Measurements from ENCODE around the gene ZFP92.

ZFP92 gene

DNA sequence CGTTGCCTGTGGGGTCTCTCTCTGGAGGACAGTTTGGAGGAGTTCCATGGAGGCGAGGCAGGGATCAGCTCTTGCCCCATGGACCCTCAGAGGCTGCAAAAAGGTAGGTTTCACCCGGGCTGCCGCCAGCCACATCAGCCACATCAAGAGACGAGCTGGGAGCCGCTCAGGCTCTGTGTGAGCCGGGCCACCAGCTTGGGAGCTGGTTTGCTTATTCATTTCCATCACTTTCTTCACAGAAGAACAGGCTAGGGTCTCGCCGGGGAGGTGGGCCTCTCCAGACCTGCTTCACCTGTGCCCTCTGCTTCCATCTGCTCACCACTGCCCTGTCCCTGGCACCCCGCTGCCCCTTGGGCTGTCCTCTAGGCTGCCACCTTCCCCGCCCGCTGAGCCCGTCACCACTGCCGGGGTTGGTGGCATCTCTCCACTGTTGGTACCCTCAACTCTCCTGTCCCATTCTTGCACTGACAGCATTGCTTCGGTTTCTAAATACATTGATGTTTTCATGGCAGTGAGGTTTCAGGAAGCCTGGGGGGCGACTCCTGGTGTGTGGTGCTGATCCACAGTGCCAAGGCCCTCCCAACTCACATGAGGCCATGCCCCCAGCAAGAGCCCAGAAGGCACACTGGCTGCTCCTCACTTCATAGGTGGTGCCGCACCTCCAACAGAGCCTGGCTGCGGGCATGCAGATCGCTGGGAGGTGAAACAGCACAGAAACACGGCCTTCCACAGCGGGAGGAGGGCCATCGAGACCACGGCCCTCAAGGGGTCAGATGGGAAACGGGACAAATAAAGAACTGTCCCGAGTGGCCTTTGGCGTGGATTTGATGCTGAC, 39.1 kb downstream of the ZFP92 start:
- TF ChIP-seq, protein P1, sequence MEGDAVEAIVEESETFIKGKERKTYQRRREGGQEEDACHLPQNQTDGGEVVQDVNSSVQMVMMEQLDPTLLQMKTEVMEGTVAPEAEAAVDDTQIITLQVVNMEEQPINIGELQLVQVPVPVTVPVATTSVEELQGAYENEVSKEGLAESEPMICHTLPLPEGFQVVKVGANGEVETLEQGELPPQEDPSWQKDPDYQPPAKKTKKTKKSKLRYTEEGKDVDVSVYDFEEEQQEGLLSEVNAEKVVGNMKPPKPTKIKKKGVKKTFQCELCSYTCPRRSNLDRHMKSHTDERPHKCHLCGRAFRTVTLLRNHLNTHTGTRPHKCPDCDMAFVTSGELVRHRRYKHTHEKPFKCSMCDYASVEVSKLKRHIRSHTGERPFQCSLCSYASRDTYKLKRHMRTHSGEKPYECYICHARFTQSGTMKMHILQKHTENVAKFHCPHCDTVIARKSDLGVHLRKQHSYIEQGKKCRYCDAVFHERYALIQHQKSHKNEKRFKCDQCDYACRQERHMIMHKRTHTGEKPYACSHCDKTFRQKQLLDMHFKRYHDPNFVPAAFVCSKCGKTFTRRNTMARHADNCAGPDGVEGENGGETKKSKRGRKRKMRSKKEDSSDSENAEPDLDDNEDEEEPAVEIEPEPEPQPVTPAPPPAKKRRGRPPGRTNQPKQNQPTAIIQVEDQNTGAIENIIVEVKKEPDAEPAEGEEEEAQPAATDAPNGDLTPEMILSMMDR (IDR thresholded peaks at IDR 0.05), result no peak

DNA sequence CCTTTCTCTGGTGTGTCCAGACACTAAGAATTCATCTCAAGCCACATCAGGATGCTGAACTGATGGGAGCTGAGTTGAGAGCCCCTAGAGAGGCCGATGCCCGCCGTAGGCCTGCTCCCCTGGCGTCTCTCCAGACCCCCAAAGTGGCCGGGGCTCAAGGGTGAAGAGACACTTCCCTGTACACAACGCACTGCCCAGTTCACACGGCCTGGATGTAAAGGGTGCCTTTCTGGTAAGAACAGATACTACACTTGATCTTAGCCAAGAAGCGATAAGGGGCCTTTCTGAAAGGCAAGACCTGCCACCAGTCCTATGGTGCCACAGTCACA, 39.6 kb downstream of the ZFP92 start:
- TF ChIP-seq, protein P1 (IDR thresholded peaks at IDR 0.05), result no peak

DNA sequence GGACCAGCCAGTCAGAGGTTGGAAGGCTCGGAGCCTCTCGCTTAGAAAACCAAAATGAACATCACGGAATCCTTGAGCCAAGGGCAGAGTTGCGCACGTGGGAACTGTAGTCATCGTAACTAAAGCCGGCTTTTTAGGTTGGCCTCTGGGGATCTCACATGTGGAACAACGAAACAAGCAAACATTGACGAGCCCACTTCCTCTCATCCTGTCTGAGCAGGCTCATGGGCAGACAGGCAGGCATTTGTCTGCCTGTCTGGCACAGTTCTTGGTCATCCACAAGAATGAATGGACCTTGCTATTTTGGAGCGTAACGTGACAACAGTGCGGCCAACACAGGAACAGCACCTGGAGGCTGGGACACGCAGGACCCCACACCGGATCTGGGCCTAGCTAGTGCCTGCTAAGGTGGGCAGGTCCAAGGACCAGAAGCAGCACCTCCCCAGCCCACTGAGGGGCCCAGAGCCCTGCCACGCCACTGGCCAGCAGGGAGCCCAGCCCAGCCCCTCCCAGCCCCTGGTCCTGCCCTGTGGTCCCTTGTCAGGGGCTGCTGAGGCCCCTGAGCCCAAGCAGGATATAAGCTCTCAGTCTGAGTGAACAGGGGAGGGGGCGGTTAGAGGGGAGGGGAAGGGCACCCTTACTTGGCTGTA, 43.8 kb downstream of the ZFP92 start:
- TF ChIP-seq, protein P1 (IDR thresholded peaks at IDR 0.05), result no peak

DNA sequence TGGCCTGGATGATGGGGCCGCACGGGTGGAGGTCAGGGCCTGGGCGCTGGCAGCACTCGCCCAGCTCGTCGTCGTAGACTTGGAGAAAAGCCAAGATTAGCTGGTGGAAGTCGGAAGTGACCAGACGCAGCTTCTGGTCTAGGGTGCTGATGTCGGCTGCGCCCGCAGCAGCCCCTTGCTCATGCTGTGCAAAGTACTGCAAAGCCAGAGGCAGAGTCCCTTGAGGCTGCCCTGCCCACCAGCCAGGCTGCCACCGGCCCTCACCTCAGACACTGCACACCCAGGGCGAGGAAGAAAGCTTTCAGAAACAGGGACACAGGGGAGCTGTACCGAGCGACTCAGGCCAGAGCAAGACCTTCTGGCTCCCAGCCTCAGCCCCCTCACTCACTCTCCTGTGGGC, 44.3 kb downstream of the ZFP92 start:
- TF ChIP-seq, protein P1 (IDR thresholded peaks at IDR 0.05), result no peak

DNA sequence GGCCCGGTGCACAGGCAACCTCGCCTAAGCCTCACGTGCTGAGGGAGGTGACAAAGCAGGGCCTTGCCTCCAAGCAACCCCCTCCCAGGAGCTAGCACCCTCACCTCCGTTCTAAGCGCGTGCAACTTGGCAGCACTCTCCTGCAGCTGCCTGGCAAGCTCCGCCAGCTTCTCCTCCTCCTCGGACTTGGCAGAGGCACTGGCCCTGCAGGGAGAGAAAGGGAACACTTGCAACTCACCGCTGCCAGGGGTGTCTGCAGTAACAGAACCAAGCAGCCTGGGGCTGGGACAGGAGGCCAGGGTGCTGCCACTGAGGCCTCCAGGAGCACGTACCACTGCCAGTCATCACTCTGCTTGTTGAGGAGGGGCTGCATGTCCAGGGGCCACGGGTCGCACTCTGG, 44.9 kb downstream of the ZFP92 start:
- TF ChIP-seq, protein P1 (IDR thresholded peaks at IDR 0.05), result no peak

DNA sequence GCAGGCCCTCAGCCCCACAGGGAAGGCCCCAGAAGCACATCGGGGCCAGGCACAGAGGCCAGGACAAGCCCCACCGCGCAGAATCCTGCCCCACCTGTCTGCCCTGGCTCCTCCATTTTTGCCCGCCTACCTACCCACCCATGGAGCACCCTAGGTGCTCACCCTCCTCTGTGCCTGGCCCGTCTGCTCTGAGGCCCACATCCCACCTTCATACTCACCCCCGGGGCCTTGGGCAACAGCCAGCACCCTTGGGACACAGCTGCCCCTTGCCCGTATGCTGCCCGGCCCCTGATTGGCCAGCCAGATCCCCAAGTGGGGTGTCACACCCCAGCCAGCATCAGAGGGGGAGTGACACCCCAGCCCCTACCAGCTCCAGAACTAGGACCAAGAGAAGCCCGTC, 45.4 kb downstream of the ZFP92 start:
- TF ChIP-seq, protein P1 (IDR thresholded peaks at IDR 0.05), result no peak

DNA sequence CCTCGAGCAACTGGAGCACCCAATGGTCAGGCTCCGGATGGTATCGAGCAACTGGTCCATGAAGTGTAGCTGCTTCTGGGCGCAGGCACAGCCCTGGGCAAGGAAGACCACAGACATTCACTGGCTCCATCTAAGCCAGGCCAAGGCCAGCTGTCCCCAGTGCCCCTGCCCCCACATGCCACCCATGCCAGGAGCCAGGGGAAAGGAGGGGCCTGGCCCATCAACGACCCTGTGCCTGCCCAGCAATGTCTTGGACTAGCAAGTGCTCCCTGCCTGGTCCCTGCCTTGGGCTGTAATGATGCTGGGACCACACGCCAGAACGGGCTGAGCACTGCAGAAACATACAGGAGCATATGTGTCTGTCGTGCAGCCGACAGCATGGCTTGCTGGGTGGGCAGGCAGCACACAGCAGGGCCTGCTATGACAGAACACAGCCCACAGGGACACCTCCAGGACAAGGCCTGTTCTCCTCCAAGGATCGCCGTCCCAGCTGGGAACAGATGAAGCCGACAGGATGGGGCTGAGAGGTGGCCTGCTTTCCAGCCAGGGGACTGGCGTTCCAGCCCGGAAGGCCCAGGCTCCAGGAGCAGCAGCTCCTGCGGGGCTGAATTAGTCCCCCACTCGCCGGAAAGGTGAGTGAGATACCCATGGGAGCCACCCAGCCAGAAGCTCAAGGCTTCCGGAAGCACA, 46.0 kb downstream of the ZFP92 start:
- TF ChIP-seq, protein P1 (IDR thresholded peaks at IDR 0.05), result no peak

All from LNCAP (cell line).